H1 (cell line): ENCODE results near the gene DCAF15. TPM values are rescaled to one million over a fixed set of nuclear protein-coding genes. Genes with fewer than 3 reads are reported as not detected.

Source experiments
- CTCF ChIA-PET: fragments of 300-600 bp; sonication (Branson Sonifier 250); formaldehyde crosslinking; loops from one replicate; lab custom pipeline; 2021; ENCODE audit not compliant: partially characterized antibody; lab: Charles Lee
- POLR2A ChIA-PET: fragments of 300-600 bp; sonication (Branson Sonifier 250); formaldehyde crosslinking; loops from one replicate; lab custom pipeline; 2021; ENCODE audit warnings: inconsistent platforms; ENCODE audit not compliant: partially characterized antibody; lab: Charles Lee
- DNase-seq, 2 experiments: peaks; one replicate each; pipeline versions ENCODE4 v3.0.0 to v3.0.0-alpha.2; 2010 to 2022; ENCODE audit warnings: low spot score in 2 of 2, low read depth in 1 of 2, mixed read lengths in 1 of 2
- FAIRE-seq: peaks from 2 replicates; lab custom pipeline; 2011; peaks lifted over from hg19 to GRCh38; lab: Jason Lieb, UNC
- H2AFZ ChIP-seq: 2 replicates; pipeline ENCODE4 v1.8.1; 2012; ENCODE audit warnings: low read length, inconsistent platforms
- H2AK5ac ChIP-seq: 2 replicates; pipeline ENCODE4 v1.6.1; 2013; ENCODE audit warnings: low read depth, low read length
- H2BK120ac ChIP-seq: replicated peaks from 2 replicates; pipeline ENCODE3; 2013; ENCODE audit warnings: low read depth, low read length, inconsistent platforms
- H2BK12ac ChIP-seq: 2 replicates; pipeline ENCODE4 v1.6.1; 2013; ENCODE audit warnings: low read depth, low read length
- H2BK15ac ChIP-seq: 2 replicates; pipeline ENCODE4 v1.6.1; 2013; ENCODE audit warnings: low read length
- H2BK20ac ChIP-seq: 2 replicates; pipeline ENCODE4 v1.6.1; 2013; ENCODE audit warnings: low read length
- H2BK5ac ChIP-seq: 2 replicates; pipeline ENCODE4 v1.6.1; 2013; ENCODE audit warnings: low read depth, low read length
- H3K14ac ChIP-seq: 2 replicates; pipeline ENCODE4 v1.6.1; 2013; ENCODE audit warnings: inconsistent platforms; ENCODE audit not compliant: insufficient read length
- H3K18ac ChIP-seq: 2 replicates; pipeline ENCODE4 v1.6.1; 2013; ENCODE audit warnings: low read length; ENCODE audit errors: extremely low read depth
- H3K23ac ChIP-seq: 2 replicates; pipeline ENCODE4 v1.6.1; 2013; ENCODE audit warnings: inconsistent platforms; ENCODE audit not compliant: insufficient read length
- H3K23me2 ChIP-seq: 2 replicates; pipeline ENCODE4 v1.6.1; 2013; ENCODE audit warnings: low read depth, low read length
- H3K27ac ChIP-seq: 2 replicates; pipeline ENCODE4 v1.6.1; 2011; ENCODE audit warnings: low read depth, low read length, inconsistent platforms
- H3K27me3 ChIP-seq, 4 experiments: replicated peaks in 1 of 4; 1 replicate in 1 of 4; 2 replicates in 3 of 4; pipeline versions ENCODE4 v1.6.1 to v1.8.1; 2011 to 2013; ENCODE audit warnings: low read length in 3 of 4, mild to moderate bottlenecking in 3 of 4, inconsistent platforms in 2 of 4, mixed read lengths in 2 of 4, moderate library complexity in 1 of 4; ENCODE audit not compliant: control insufficient read depth in 3 of 4, insufficient read depth in 3 of 4; ENCODE audit errors: extremely low read depth in 1 of 4
- H3K36me3 ChIP-seq, 4 experiments: 2 replicates each; pipeline versions ENCODE4 v1.6.1 to v1.8.1; 2011 to 2013; ENCODE audit warnings: mild to moderate bottlenecking in 4 of 4, low read length in 3 of 4, moderate library complexity in 2 of 4, control low read depth in 1 of 4, inconsistent platforms in 1 of 4; ENCODE audit not compliant: insufficient read depth in 4 of 4, control insufficient read depth in 2 of 4
- H3K4ac ChIP-seq: replicated peaks from 2 replicates; pipeline ENCODE3; 2013; ENCODE audit warnings: low read length, low read depth, mixed read lengths, inconsistent platforms; ENCODE audit not compliant: insufficient read length
- H3K4me1 ChIP-seq, 4 experiments: replicated peaks in 1 of 4; 1 replicate in 1 of 4; 2 replicates in 3 of 4; pipeline versions ENCODE4 v1.6.1 to v1.8.1; 2011 to 2013; ENCODE audit warnings: low read length in 3 of 4, inconsistent platforms in 2 of 4, mixed read lengths in 1 of 4; ENCODE audit not compliant: insufficient read depth in 4 of 4, control insufficient read depth in 3 of 4
- H3K4me2 ChIP-seq, 2 experiments: 2 replicates each; pipeline versions ENCODE4 v1.6.1 to v1.8.1; 2011 to 2013; ENCODE audit warnings: low read depth in 2 of 2, low read length in 2 of 2, control low read depth in 1 of 2, inconsistent platforms in 1 of 2, mild to moderate bottlenecking in 1 of 2; ENCODE audit not compliant: insufficient read depth in 1 of 2
- H3K4me3 ChIP-seq, 4 experiments: fragments of 200-600, 300-600 bp in 1 of 4; sonication (generic), shearing (Covaris generic), sonication (Bioruptor Twin) in 1 of 4; 2 replicates each; pipeline versions ENCODE4 v1.5.1 to v1.8.1; 2011 to 2016; ENCODE audit warnings: low read length in 4 of 4, low read depth in 3 of 4, control low read depth in 2 of 4, inconsistent platforms in 2 of 4, mild to moderate bottlenecking in 2 of 4, mixed read lengths in 1 of 4, moderate library complexity in 1 of 4; ENCODE audit not compliant: insufficient read depth in 2 of 4; ENCODE audit errors: extremely low read depth in 1 of 4
- H3K56ac ChIP-seq: replicated peaks from 2 replicates; pipeline ENCODE3; 2013; ENCODE audit warnings: low read depth, mild to moderate bottlenecking, mixed read lengths, low read length, inconsistent platforms; ENCODE audit not compliant: insufficient read length
- H3K79me1 ChIP-seq: 2 replicates; pipeline ENCODE4 v1.6.1; 2013; ENCODE audit warnings: low read depth, low read length, control low read depth
- H3K79me2 ChIP-seq, 2 experiments: 2 replicates each; pipeline versions ENCODE4 v1.6.1 to v1.8.1; 2012 to 2013; ENCODE audit warnings: low read length in 2 of 2, mild to moderate bottlenecking in 2 of 2, inconsistent platforms in 1 of 2; ENCODE audit not compliant: insufficient read depth in 2 of 2, control insufficient read depth in 1 of 2
- H3K9ac ChIP-seq, 4 experiments: replicated peaks in 1 of 4; 1 replicate in 1 of 4; 2 replicates in 3 of 4; pipeline versions ENCODE4 v1.6.1 to v1.8.1; 2011 to 2013; ENCODE audit warnings: low read depth in 3 of 4, low read length in 3 of 4, control low read depth in 2 of 4, mild to moderate bottlenecking in 2 of 4, moderate library complexity in 2 of 4, inconsistent platforms in 1 of 4; ENCODE audit errors: extremely low read depth in 1 of 4
- H3K9me3 ChIP-seq, 2 experiments: 2 replicates each; pipeline versions ENCODE4 v1.6.1 to v1.8.1; 2012 to 2013; ENCODE audit warnings: mild to moderate bottlenecking in 2 of 2, moderate library complexity in 2 of 2, control low read depth in 1 of 2, inconsistent platforms in 1 of 2, low read depth in 1 of 2, low read length in 1 of 2, mixed read lengths in 1 of 2; ENCODE audit not compliant: insufficient read depth in 2 of 2
- H4K20me1 ChIP-seq, 2 experiments: replicated peaks in 1 of 2; 2 replicates each; pipeline versions ENCODE3 to v1.8.1; 2011 to 2013; ENCODE audit warnings: inconsistent platforms in 2 of 2, low read length in 2 of 2, mild to moderate bottlenecking in 1 of 2; ENCODE audit not compliant: insufficient read depth in 2 of 2, control insufficient read depth in 1 of 2
- H4K5ac ChIP-seq: 2 replicates; pipeline ENCODE4 v1.6.1; 2013; ENCODE audit warnings: low read length, low read depth, mixed read lengths, inconsistent platforms; ENCODE audit not compliant: insufficient read length
- H4K8ac ChIP-seq: 2 replicates; pipeline ENCODE4 v1.8.0; 2013; ENCODE audit warnings: mild to moderate bottlenecking, moderate library complexity, low read length, inconsistent platforms; ENCODE audit not compliant: insufficient read depth; ENCODE audit errors: extremely low read depth
- H4K91ac ChIP-seq: replicated peaks from 2 replicates; pipeline ENCODE3; 2013; ENCODE audit warnings: low read length, mixed read lengths, inconsistent platforms; ENCODE audit not compliant: insufficient read length
- CBX5 ChIP-seq: fragments of 300-800, 300-1000 bp; sonication (generic); IDR thresholded peaks from 2 replicates; pipeline ENCODE4 v1.7.1; 2016; ENCODE audit warnings: antibody characterized with exemption, low read length, low read depth
- SRF ChIP-seq: IDR thresholded peaks from 2 replicates; pipeline ENCODE4 v1.6.1; 2011; ENCODE audit warnings: mild to moderate bottlenecking, low read depth, low read length, moderate library complexity
- TBP ChIP-seq: IDR thresholded peaks from 2 replicates; pipeline ENCODE4 v1.6.1; 2011; ENCODE audit warnings: low read depth, low read length, improper control_type of control experiment
- WGBS, 2 experiments: shearing (Covaris generic) in 1 of 2; methylation state at CpG; one replicate each; pipeline versions ENCODE4 v1.1.6 to v1.1.7; 2013 to 2015; ENCODE audit warnings: low lambda C conversion rate in 2 of 2, mixed read lengths in 2 of 2, inconsistent platforms in 1 of 2, low coverage in 1 of 2, missing lambda C conversion rate in 1 of 2; ENCODE audit not compliant: insufficient replicate concordance in 2 of 2, insufficient coverage in 1 of 2, insufficient read length in 1 of 2; ENCODE audit errors: extremely low coverage in 1 of 2, missing lambda C conversion rate in 1 of 2; 5-methylcytosine and 5-hydroxymethylcytosine counted together
- polyA plus RNA-seq, 7 experiments: library from polyadenylated mRNA; depleted of rRNA in 3 of 7; stranded (reverse) in 5 of 7; unstranded in 2 of 7; fragments of >200 nt in 5 of 7; fragments of 200-250 nt in 2 of 7; gene quantifications; 1 replicate in 5 of 7; 2 replicates in 1 of 7; 4 replicates in 1 of 7; pipeline versions ENCODE4 v1.2.1 to v1.2.3, GENCODE V29; 2011 to 2013; ENCODE audit warnings: missing spikeins in 2 of 7, mixed read lengths in 2 of 7
- total RNA-seq: library from RNA; stranded (reverse); fragmentation: NEBNext Ultra II Directional; extraction: Animal tissue kit (Norgen Biotek cat#: 25700); gene quantifications from 2 replicates; pipeline ENCODE4 v1.2.1, GENCODE V29; 2021

Gene DCAF15
- total and polyA plus RNA-seq, 2 of the 8 experiments (the other 6 are each of a cell fraction or from before 2014, with no cell fraction given): 68.7 to 80.8 TPM

DNA sequence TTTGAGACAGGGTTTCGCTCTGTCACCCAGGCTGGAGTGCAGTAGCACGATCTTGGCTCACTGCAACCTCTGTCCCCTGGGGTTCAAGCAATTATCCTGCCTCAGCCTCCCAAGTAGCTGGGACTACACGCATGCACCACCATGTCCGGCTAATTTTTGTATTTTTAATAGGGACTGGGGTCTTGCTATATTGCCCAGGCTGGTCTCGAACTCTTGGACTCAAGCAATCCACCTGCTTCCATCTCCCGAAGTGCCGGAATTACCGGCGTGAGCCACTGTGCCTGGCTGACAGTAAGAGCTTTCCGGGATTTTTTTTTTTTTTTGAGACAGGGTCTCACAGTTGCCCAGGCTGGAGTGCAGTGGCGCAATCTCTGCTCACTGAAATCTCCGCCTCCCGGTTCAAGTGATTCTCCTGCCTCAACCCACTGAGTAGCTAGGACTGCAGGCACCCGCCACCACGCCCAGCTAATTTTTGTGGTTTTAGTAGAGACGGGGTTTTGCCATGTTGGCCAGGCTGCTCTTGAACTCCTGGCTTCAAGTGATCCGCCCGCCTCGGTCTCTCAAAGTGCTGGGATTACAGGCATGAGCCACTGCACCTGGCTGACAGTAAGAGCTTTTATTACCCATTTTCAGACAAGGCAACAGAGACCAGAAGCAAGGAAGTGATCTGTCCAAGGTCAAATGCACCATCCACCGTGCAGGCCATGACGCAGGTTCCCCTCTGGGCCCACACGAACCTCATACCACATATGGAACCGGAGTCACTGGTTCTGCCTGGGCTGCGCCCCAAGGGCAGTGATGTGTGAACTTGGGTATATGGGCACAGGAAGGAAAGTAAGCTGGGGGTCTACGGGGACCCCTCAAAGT lies 32.8 kb downstream of the DCAF15 start:
- peak overlapping the region; percentile 96; the same call in 1 of the 2 replicates for H2BK5ac ChIP-seq
- POLR2A ChIA-PET: interaction anchor here (1.0 to 2.4 kb wide), 7 partner anchors 10 to 44 kb away, joined by 3 to 11 read pairs (median 6); partner anchors contain the start of gene RFX1
- FAIRE-seq (no peak), DNase-seq (no peak)
- H3K56ac ChIP-seq: peak overlapping the region; percentile 33
- peak overlapping the region; percentile 99 for H4K91ac ChIP-seq
- peak overlapping the region; percentile 40; the same call in 1 of the 2 replicates for H2BK12ac ChIP-seq
- CTCF ChIA-PET: interaction anchor here (0.6 to 1.6 kb wide), 4 partner anchors 12 to 60 kb away, joined by 3 to 5 read pairs (median 4); partner anchors contain the start of gene IL27RA
- H3K9me3 ChIP-seq: no peaks in the 10 kb centered on the region
- peak overlapping the region; percentile 94 for H3K4ac ChIP-seq
- peak overlapping the region; percentile 93 for H2AK5ac ChIP-seq
- H3K4me3 ChIP-seq: no peak overlapping the region
- H3K23me2 ChIP-seq: no peaks in the 10 kb centered on the region
- no peak overlapping the region for H3K4me2 ChIP-seq
- no peak overlapping the region for H3K9ac ChIP-seq
- H3K79me1 ChIP-seq: no peaks in the 10 kb centered on the region
- peaks cover 0 to 42% (median 36%) of the 10 kb centered on the region in 4 experiments; a peak in 6 of 7 replicates for H3K4me1 ChIP-seq
- H2AFZ ChIP-seq: no peak overlapping the region
- H4K20me1 ChIP-seq: no peaks in the 10 kb centered on the region
- H4K8ac ChIP-seq: peak overlapping the region; percentile 11
- peak overlapping the region; percentile 45 for H4K5ac ChIP-seq
- H3K27me3 ChIP-seq: no peaks in the 10 kb centered on the region
- no peak overlapping the region for H3K23ac ChIP-seq
- peak overlapping the region; percentile 98 for H2BK120ac ChIP-seq
- TF ChIP-seq CBX5: no peak
- TF ChIP-seq TBP: no peak
- no peak for TF ChIP-seq SRF
- peak overlapping the region; percentile 96; the same call in 1 of the 2 replicates for H2BK15ac ChIP-seq
- H3K79me2 ChIP-seq: no peaks in the 10 kb centered on the region
- peak overlapping the region; percentile 97; the same call in 1 of the 2 replicates for H2BK20ac ChIP-seq
- WGBS, 2 experiments: 89% methylated on average over 25 of the region's 25 CpGs; no CpG with 5 or more reads in 1 of the 2 experiments
- 0 out of 8 replicates have a peak, but pooled peaks cover 0 to 3% (median 0%) of the 10 kb centered on the region in 4 experiments for H3K36me3 ChIP-seq
- no peak overlapping the region for H3K14ac ChIP-seq
- peak overlapping the region; percentile 89 for H3K18ac ChIP-seq
- H3K27ac ChIP-seq: no peak overlapping the region
